ENCODE data around the gene SLC22A14.
"Not testable (repeated sequence)": the region's sequence is repeated elsewhere in the genome, so short reads cannot be mapped to it uniquely, and the experiment has no call there.

The SLC22A14 gene

DNA sequence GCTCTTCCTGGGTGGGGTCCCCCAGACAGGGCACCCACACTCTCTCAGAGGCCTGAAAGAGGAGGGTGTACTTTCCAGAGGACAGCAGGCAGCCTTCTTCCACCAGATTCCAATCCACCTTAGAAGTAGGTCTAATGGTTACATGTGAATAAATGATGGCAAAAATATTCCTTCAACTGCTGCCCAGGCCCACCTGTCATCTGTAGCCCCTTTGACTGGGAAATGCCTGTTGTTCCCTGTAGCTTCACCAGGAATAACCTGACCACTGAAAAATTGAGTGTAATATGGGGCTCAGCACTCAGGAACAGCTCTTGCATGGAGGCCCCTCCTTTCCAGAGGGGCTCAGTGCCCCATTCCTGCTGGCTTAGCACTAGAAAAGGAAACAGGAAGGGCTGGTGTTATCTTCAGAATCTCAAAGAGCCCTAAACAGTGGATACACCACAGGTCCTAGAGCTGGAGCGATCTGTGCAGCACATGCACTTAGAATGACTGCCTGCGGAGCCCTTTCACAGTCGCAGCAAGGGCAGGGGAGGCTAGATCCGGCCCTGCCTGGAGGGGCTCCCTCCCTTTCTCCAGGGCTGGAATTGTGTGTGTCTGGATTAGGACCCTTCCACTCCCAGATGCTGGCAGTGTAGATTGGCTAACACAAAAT, 32.1 kb downstream of the SLC22A14 start:
- DNase-seq (ENCODE audit: low spot score): no peak

DNA sequence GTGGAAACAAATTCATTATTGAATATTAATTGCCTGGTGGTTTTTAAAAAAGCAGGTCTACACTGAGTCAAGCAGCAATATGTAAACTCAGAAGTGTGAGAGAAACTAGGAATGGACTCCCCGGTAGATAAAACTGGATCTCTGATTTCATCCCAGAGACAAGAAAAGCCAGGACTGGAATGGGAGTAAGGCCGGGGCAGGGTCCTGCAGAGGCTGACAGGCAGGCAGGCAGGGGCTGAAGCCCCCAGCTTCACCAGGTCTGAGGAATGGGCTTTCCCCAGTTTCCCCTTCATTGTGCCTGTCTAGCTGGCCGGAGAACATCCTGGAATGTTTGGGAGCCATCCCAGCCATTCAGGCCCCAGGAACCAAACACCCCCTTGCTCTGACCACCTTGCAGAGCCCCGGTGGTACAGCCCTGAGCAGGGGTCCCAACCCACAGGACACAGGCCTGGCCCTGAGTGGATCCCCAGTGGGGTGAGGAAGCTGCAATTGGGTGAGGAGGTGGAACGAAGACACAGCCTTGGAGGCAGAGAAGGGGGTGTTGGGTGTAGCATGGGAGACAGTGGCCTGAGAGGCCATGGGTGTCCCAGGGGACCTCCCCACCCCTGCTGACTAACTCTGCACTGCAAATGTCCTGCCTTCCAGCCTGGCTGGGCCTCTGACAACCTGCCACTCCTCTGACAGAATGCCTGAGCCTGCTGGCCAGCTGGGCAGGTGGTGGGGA, 32.8 kb downstream of the SLC22A14 start:
- no peak for DNase-seq (ENCODE audit: low spot score)

DNA sequence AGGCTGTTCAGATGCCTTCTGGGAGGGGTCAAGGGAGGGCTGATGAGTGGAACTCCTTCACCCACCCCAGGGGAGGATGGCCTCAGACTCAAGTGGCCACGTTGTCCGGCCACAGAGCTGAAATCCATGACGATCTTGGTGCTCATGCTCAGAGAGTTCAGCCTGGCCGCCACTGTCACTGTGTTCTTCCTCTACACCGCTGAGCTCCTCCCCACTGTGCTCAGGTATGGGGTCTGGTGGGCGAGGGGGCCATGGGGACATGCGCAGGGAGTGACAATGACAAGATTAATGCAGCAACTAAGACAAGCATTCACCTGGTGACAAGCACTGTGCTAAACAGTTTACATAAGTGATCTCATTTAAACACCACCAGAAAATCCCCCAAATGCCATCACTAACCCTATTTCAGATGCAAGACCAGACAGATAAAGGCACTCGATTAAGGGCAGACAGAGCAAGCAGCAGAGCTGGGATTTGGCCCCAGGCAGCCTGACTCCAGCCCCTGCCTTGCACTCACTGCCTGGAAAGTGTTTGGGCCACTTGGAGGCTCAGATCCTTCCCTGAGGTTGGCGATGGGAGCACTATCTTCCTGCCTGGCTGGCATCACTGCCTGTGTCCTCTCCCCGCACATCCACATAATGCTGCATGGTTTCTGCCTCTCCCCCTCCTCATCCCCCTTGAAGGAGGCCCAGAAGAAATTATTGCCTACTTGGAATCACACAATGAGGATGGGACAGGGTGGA, 33.6 kb downstream of the SLC22A14 start:
- no peak for DNase-seq (ENCODE audit: low spot score)

DNA sequence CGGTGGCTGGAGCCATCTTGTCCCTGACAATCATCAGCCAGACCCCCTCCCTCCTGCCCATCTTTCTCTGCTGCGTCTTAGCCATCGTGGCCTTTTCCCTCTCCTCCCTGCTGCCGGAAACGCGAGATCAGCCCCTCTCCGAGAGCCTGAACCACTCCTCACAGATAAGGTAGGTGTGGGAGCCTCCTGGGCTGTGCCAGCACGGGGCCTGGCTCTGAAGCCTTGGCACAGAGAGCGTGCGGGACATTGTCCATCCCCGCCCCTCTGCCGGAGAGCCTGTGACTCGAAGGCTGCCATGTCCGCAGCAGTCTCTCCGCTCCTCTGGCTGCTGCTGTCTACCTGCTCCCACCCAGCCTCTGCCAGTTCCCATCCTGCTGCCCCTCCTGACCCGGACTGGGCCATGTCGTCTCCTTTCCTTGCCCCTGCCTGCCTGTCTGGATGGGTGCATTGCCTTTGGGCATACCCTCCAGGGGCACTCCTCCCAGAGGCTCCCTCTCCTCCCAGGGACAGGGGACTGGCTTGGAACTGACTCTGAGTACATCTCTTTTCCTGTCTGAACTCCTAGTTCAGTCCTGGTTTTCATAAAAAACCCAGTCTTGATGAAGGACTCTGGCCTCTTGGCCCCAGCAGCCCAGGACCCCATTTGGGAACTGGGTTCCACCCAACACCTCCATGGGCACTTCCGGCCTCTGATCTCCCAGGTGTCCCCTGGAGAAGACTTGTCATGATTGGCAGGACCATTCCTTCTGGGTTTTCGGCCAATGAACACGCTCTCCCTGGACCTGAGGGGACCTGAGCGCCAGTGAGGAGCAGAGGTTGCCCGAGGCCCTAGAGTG, 34.5 kb downstream of the SLC22A14 start:
- no peak for DNase-seq (ENCODE audit: low spot score)

DNA sequence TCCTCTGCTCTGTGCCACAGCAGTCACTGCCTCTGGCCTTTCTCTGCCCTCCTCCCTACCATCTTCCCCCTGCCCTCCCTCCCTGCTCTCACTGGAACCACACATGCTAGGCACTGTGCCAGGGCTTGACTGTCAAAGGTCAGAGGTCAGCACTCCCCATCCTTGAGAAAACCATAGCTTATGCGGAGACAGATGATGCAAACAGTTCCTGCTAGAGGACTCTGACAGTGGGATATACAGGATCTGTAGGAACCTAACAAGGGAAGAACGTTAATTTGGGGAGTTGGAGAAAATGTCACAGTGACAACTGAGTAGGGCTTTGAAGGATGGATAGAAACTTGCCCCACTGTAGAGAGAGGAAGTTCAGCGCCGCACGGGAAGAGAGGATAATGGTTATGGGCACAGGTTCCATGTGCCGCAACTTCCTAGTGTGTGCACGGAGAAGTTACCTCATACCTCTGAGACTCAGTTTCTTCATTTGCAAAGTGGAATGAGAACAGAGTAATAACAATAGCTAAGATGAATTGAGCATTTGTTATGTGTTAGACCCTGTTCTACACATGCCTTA, 35.2 kb downstream of the SLC22A14 start:
- no peak for DNase-seq (ENCODE audit: low spot score)

DNA sequence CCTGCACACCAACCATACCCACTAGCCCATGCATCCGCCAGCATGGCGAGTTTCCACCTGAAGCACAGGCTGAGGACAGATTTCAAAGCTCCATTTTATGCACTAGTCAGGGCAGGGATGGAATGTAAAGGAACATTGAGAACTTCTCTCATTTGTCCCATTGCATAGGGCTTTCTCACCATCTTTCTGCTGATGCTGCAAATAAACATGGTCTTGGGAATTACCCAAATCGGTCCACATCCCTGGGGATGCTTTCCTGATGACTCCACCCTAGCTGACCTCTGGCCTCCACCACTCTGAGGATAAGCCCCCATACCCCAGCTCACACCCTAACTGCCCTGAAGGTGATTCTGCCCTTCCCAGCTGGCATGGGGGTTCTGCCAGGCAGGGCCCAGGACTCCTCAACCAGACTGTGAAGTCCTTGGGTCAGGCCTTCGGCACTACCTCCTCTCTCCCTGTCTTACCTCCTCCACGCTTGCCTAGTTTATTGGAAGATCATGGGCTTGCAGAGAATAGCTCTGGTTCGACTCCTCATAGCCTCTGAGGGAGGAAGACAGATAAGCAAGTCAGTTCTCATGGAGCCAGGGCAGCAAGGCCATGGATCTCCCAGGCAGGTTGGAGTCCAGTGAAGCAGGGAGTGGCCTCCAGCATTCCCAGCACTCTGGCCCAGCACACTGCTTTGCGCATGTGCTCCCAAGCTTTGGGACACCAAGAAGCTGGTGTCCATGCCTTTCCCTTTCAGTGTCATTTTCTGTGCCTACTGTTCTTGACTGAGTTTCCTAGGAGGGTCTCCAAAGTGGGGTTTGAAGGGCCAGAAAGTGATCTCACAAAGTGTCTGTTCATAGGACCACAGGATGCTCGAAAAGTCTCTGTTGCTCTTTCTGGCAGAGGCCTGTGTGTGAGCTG, 36.9 kb downstream of the SLC22A14 start:
- DNase-seq (ENCODE audit: low spot score): no peak

DNA sequence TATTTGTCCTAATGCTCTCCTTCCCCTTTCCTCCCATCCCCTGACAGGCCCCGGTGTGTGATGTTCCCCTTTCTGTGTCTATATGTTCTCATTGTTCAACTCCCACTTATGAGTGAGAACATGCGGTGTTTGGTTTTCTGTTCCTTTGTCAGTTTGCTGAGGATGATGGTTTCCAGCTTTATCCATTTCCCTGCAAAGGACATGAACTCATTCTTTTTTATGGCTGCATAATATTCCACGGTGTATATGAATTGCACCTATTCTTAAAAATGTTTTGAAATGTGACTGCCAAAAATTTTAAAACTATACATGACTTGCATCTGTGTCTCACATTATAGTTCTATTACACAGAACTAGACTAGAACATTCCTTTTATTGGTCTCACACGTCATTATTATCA, 38.5 kb downstream of the SLC22A14 start:
- not testable (repeated sequence) for DNase-seq (ENCODE audit: low spot score)

DNA sequence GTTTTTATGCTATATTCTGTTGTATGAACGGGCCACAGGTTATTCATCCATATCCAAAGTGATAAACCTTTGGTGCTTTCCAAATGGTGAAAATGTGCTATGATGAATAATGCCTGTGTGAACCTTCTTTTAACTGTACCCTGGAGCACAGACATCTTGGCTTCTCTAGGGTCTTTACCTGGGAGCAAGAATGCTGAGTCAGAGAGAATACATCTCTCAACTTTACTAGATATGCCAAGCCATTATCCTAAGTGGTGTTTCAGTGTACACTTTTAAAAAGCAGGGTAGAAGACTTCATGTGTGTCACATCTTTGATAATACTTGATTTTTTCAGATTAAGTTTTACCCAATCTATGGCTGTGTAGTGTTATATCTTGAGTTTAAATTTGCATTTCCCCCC, 41.0 kb downstream of the SLC22A14 start:
- no peak for DNase-seq (ENCODE audit: low spot score)

DNA sequence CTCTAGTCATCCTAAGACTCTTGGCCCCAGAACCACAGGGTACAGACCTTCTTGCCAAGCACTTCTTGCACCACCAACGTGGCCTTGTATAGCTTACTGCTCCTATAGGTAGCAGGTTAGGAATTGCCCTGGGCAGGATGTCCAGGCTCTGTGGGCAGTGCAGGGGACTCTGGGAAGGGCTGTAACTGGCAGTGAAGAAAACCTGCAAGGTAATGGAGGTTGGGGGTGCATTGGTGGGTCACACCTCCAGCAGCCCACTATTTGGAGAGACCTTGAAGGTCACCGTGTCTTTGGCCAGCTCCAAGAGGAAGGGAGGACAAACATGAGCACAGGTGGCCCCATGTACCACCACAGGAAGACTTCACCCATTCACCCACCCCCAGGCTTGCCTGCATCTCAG, 43.2 kb downstream of the SLC22A14 start:
- DNase-seq (ENCODE audit: low spot score): no peak

DNA sequence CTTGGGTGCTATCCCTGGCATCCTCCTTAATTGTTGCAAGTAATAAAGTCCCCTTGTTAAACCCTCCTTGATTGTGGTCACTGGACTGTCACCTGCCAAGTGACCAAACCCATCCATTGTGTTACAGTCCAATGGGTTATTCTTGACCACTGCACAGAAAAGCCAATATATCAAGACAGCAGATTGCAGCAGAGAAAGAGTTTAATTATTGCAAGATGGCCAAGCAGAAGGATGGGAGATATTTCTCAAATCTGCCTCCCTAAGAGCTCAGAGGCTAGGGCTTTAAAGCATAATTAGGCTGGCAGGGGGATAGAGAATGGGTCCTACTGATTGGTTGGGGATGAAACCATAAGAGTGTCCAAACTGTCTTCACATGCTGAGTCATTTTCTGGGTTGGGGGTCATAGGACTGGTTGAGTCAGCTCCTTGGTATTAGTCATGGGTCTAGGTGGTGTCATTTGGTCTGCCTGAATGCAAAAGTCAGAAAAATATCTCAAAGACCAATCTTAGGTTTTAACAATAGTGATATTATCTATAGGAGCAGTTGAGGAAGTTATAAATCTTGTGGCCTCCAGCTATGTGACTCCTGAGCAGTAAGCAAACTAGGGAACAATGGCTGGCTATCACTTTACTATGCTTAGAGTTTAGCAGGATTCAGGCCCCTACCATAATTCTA, 45.4 kb downstream of the SLC22A14 start:
- DNase-seq (ENCODE audit: low spot score): no peak

DNA sequence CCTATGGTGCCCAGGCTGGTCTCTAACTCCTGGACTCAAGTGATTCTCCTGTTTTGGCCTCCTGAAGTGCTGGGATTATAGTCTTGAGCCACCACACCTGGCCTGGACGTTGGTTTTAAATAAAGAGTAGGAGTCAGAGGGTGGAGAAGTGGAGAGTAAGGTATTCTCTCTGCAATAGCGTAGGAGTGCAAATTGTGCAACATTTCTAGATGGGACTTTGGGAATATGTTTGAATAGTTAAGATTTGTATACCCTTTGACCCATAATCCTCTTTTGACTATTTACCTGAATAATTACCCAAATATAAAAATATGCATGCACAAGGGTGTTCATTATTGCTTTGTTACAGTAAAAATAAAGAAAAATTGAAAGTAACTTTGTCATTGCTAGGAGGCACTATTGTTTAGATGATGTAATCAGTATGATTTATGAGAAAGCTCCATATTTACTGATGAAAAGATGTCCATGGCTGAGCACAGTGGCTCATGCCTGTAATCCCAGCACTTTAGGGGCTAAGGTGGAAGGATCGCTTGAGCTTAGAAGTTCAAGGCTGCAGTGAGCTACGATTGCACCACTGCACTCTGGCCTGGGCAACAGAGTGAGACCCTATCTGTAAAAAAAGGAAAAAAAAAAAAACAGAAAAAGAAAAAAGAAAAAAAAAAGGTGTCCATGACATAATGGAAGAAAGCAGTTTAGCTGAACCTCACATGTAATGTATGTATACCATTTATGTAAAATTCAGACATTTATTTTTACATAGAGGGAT, 49.3 kb downstream of the SLC22A14 start:
- DNase-seq (ENCODE audit: low spot score): no peak

DNA sequence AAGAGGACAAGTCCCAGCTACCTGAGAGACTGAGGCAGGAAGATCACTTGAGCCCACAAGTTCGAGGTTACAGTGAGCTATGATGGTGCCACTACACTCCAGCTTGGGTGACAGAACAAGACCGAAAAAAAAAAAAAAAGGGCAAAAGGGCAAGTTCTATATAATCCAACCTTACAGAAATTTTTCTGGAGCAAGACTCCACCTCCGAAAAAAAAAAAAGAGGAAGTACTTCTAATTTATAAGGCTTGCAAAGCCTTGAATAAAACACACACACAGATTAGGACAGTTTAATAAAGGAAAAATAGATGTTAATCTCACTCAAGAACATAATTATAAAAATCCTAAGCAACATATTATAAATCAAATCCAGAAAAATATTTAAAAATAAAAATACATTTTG, 50.1 kb downstream of the SLC22A14 start:
- DNase-seq (ENCODE audit: low spot score): no peak

DNA sequence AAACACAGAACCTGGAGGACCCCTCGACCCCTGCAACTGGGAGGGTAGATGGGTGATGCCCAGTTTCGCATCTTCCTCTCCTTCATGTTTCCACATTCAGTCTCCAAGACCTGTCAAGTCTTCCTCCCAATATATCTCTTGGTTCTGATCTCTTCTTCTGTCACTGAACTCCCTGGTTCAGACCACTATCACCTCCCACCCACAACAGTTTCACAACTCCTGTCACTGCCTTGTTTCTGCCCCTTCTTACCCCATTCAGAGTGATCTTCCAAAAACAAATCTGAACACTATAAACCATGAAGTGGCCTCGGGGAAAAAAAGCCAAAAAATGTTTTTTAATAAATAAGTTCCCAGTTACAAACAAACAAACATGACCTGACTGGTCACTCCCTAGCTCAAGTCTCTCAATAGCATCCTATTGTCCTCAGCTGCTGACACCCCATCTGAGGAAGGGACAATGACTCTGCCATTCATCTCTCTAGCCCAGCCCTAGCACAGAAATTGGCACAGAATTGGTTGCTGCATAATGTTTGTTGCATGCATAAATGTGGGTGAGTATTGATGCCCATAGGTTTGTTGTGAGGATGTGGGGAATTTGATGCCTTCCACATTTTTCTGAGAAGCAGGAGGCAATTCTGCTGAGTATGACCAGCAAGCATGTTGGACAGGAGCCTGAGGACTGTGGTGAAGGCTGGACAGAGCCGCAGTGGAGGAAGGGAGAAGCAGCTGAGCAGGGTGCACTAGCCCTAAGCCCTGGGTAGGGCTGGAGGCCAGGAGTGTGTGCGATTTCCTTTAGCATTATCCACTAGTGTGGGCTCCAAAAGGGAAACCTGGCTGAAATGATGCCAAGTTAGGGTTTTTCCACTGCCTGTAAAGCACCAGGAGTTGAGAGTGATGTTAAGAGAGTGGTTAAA, 52.3 kb downstream of the SLC22A14 start:
- DNase-seq (ENCODE audit: low spot score): no peak

DNA sequence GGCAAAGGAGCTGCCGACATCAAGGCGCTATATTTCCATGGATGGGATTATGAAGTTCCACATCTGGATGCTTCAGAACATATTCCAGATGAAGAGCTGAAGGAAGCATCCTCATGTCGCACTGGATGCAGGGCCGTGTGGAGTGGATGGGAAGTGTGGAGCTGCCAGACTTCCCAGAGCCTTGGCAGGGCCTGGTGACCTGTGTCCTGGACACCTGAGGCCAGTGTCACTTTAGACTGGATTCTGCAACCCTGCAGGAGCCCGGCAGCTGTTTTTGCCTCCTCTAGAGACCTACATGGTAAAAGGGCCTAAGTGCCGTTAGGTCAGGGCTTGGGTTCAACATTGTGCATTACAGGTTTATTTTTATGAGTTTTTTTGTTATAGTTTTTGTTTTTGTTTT, 53.2 kb downstream of the SLC22A14 start:
- DNase-seq (ENCODE audit: low spot score): no peak

DNA sequence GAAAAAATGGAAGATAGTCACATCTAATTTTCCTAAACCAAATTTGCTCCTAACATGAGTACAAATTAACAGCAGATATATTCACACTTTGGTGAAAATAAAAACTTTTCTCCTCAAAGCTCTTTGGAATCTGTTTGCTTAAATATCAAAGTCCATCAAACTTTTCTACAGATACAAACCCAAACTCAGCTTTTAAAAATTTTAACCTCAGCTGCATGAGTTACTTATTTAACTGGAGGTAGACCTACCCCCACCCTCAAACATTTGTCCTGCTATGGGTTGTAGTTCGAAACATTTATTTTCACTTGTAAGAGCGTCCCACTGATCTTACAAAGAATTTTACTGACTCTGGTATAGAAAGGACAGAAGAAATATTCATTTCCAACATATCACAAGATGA, 55.6 kb downstream of the SLC22A14 start:
- DNase-seq (ENCODE audit: low spot score): no peak

DNA sequence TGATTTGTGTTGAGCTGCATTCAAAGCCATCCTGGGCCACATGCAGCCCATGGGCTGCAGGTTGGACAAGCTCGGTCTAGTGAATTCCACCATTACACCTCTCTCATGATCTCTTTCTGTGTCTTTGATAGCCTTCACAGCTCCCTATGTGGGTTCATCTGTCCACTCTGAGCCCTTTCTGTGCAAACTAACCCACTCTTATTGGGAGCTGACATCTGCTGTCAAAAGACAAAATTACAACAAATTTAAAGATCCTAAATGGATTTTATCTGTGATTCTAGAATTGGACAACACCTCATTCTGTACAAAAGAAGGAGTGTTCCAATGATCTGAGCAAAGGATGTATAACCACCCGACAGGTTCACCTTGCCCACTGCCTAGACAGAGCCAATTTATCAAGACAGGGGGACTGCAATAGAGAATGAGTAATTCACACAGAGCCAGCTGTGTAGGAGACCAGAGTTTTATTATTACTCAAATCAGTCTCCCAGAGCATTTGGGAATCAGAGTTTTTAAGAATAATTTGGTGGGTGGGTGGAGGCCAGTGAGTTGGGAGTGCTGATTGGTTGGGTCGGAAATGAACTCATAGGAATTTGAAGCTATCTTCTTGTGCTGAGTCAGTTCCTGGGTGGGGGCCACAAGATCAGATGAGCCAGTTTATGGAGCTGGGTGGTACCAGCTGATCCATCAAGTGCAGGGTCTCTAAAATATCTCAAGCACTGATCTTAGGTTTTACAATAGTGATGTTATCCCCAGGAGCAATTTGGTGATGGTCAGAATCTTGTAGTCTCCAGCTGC, 61.9 kb downstream of the SLC22A14 start:
- no peak for DNase-seq (ENCODE audit: low spot score)

DNA sequence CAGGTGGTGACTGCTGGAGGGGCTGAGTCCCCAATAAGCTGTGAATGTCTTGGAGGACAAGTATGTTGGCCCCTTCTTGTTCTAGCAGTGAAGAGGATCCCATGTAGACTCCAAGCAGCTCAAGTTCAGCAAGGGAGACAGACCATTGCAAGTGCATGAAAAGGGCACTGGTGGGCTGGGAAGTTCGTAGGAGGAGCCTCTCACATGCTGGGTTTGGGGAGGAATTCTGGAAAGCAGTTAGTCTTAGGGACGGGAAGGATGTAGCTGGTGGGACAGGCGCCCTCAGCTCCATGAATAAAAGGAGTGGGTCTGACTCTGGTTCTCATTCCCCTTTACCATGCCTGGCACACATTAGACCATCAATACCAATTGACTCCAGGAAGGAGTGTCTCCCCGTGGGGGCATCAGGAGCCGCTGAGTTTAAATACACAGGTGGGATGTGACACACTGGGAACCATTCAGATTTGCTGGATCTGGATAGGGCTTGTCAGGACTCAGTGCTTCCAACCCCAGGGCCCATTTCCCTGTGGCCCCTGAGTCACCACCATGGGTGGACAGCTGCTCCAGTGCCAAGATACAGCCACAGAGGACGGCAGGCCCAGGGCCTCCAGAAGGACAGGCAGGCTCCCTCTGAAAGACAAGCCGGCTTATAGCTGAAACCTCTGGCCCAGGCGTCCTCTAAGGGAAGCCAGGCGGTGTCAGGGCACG, 63.9 kb downstream of the SLC22A14 start:
- no peak for DNase-seq (ENCODE audit: low spot score)
